Activated naive CD8-positive, alpha-beta T cell treated with anti-CD3 and anti-CD28 coated beads for 36 hours (primary cell): ENCODE measurements around the gene ZDHHC20. TPM values are rescaled to one million over a fixed set of nuclear protein-coding genes. Genes with fewer than 3 reads are reported as not detected.
"Not testable (repeated sequence)": the region's sequence is repeated elsewhere in the genome, so short reads cannot be mapped to it uniquely, and the experiment has no call there.

Source experiments
- DNase-seq: peaks from one replicate; pipeline ENCODE4 v3.0.0; 2021
- H3K27ac Mint-ChIP-seq: one replicate; pipeline ENCODE4 v1.8.0; 2022; ENCODE audit warnings: mild to moderate bottlenecking, moderate library complexity, mixed read lengths
- H3K27me3 Mint-ChIP-seq: one replicate; pipeline ENCODE4 v1.8.0; 2022; ENCODE audit warnings: mild to moderate bottlenecking, mixed read lengths
- H3K36me3 Mint-ChIP-seq: one replicate; pipeline ENCODE4 v1.8.0; 2021; ENCODE audit warnings: mild to moderate bottlenecking, mixed read lengths
- H3K4me1 Mint-ChIP-seq: one replicate; pipeline ENCODE4 v1.8.0; 2021; ENCODE audit warnings: mixed read lengths
- H3K4me3 Mint-ChIP-seq: one replicate; pipeline ENCODE4 v1.8.0; 2022; ENCODE audit warnings: mild to moderate bottlenecking, moderate library complexity, mixed read lengths
- H3K9me3 Mint-ChIP-seq: one replicate; pipeline ENCODE4 v1.8.0; 2022; ENCODE audit warnings: mixed read lengths
- total RNA-seq, 2 experiments: library from RNA; stranded (reverse); gene quantifications; one replicate each; pipeline ENCODE4 v1.2.3, GENCODE V29; 2021

The ZDHHC20 gene
- total RNA-seq, 2 experiments from 2014 or later = 52.0 to 52.8 TPM

DNA sequence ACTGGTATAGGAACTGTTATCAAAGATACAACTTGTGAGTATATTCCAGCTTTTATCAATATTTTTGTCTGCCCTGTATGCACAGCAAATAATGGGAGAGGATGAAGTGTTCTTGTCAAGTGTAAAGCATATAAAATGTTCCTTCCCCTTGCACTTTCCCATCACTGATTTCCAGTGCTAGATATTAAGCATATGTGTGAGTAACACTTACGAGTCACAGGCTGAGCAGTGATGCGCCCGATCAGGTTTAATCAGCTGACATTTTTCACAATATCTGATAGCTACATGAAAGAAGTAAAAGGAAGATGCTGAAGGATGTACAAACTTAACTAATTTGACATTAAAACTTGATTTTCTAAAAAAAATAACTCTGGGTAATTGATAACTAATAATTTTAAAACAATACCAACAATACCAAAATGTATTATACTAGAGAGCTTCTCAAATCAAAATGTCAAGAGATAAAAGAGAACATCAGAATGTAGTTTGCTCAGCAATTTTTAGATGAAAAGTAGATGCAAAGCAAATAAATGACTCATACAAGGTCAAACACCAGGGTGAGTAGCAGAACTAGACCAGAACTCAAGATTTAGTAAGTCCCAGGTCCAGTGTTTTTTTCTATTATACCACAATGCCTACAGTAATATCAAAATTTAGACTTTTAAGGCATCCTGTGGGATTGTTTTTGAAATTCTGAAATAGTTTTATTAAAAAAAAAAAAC is 56.4 kb downstream of the ZDHHC20 start:
- H3K9me3 Mint-ChIP-seq = peaks cover 18% of the 10 kb centered on the region
- no peak overlapping the region for H3K4me3 Mint-ChIP-seq
- H3K27me3 Mint-ChIP-seq = no peaks in the 10 kb centered on the region
- peak overlapping the region; percentile 31 for H3K27ac Mint-ChIP-seq
- H3K4me1 Mint-ChIP-seq = peaks cover 34% of the 10 kb centered on the region
- H3K36me3 Mint-ChIP-seq = peaks cover 56% of the 10 kb centered on the region
- no peak for DNase-seq

GRCh38 chr13:21399741-21400140 is 59.4 kb downstream of the ZDHHC20 start:
- Mint-ChIP-seq H3K27me3 (no peaks in the 10 kb centered on the region), H3K9me3 (no peaks in the 10 kb centered on the region), H3K36me3 (peaks cover 42% of the 10 kb centered on the region), H3K27ac (peak overlapping the region; percentile 83), H3K4me1 (peaks cover 51% of the 10 kb centered on the region), H3K4me3 (no peak overlapping the region)
- no peak for DNase-seq

GRCh38 chr13:21395953-21396352 is 63.1 kb downstream of the ZDHHC20 start:
- DNase-seq = peak; percentile 29
- Mint-ChIP-seq H3K9me3 (no peaks in the 10 kb centered on the region), H3K4me1 (peaks cover 33% of the 10 kb centered on the region), H3K36me3 (peaks cover 26% of the 10 kb centered on the region), H3K27ac (peak overlapping the region; percentile 30), H3K4me3 (peak overlapping the region; percentile 5), H3K27me3 (no peaks in the 10 kb centered on the region)

DNA sequence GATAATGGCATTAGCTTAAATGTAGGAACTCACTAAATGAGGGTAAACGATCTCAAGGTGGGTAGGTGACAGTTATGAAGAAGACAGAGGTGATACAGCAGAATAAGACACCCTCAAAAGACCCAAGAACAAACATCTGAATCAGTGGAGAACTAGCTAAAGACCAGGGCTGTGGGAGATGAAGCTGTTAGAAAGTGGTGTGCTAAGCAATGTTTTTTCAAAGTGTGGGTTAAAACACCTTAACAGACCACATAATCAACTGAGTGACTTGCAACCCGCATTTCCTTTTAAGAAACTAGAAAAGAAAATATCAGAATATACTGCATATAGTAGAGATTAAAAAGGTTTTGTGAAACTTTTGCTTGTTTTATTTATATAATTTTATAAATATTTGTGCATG is 70.0 kb downstream of the ZDHHC20 start:
- peaks cover 22% of the 10 kb centered on the region for H3K4me1 Mint-ChIP-seq
- H3K4me3 Mint-ChIP-seq = no peak overlapping the region
- no peak overlapping the region for H3K27ac Mint-ChIP-seq
- H3K27me3 Mint-ChIP-seq = no peaks in the 10 kb centered on the region
- DNase-seq = no peak
- H3K36me3 Mint-ChIP-seq = peaks cover 48% of the 10 kb centered on the region
- peaks cover 9% of the 10 kb centered on the region for H3K9me3 Mint-ChIP-seq

DNA sequence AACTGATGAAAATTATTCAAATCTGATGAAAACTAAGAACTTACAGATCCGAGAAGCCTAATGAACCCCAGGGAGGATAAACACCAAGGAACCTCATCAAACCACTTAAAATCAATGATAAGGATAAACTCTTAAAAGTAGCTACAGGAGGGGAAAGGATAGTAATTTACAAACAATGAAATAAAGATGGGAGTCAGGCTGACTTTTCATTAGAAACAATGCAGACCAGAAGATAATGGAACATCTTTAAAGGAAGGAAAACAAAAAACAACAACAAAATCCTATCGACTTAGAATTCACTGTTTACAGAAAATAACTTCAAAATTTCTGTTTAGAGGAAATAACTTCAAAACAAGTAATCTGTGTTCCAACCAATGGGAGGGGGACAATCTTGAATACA is 73.4 kb downstream of the ZDHHC20 start:
- Mint-ChIP-seq H3K27me3 (no peaks in the 10 kb centered on the region), H3K36me3 (peaks cover 54% of the 10 kb centered on the region), H3K9me3 (peaks cover 9% of the 10 kb centered on the region), H3K4me3 (no peak overlapping the region), H3K27ac (no peak overlapping the region), H3K4me1 (peaks cover 19% of the 10 kb centered on the region)
- no peak for DNase-seq

- no peak for DNase-seq
- Mint-ChIP-seq H3K4me1 (no peaks in the 10 kb centered on the region), H3K27ac (no peak overlapping the region), H3K36me3 (peaks cover 34% of the 10 kb centered on the region), H3K27me3 (no peaks in the 10 kb centered on the region), H3K9me3 (peaks cover 9% of the 10 kb centered on the region), H3K4me3 (no peak overlapping the region)
Observed at GRCh38 chr13:21383090-21383489, 76.0 kb downstream of the ZDHHC20 start.

DNA sequence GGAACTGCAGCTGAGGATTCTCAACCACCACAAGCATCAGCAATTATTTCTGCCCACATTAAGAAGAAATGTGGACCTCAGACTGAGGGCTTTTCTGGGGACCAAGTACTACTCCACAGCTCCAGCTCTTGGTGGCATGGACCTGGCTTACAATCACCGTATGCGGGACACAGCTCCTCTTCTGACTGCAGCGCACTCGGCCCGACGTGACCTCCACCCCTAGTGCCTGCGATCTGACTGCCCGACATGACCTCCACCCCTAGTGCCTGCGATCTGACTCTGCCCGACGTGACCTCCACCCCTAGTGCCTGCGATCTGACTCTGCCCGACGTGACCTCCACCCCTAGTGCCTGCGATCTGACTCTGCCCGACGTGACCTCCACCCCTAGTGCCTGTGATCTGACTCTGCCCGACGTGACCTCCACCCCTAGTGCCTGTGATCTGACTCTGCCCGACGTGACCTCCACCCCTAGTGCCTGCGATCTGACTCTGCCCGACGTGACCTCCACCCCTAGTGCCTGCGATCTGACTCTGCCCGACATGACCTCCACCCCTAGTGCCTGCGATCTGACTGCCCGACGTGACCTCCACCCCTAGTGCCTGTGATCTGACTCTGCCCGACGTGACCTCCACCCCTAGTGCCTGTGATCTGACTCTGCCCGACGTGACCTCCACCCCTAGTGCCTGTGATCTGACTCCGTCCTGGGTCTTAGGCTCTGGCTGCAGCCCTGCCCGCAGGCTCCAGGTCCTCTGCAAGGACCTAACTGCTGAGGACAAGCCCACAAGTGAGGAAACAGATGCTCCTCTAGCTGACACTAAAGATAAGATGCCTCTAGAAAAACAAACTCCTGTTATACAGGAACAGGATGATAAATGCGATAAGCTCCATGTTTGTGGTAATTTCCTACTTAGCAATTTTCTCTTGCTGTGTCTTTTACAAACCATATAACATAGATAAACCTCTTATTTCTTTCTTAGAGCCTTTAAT is 81.8 kb downstream of the ZDHHC20 start:
- not testable (repeated sequence) for H3K4me3 Mint-ChIP-seq, H3K4me1 Mint-ChIP-seq, H3K27me3 Mint-ChIP-seq, H3K36me3 Mint-ChIP-seq, H3K9me3 Mint-ChIP-seq, DNase-seq, H3K27ac Mint-ChIP-seq

DNA sequence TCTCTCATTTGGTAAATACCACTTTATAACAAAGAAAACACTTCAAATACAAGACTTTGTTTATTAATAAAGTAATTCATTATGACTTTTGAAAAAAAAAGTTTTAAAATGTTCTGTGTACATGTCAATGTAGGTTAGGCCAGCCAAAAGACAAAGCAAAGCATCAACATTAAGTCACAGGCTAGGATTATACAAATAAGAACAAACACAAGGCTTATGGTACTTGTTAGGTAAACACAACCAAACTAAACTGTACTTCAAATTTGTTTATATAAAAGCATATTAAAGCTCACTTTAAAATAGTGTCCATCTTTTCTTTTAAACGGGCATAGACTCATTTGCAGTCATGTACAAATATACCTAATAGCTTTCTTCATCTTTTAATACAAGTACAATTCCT is 86.6 kb downstream of the ZDHHC20 start:
- Mint-ChIP-seq H3K4me3 (no peak overlapping the region), H3K27ac (no peak overlapping the region), H3K36me3 (peaks cover 2% of the 10 kb centered on the region), H3K4me1 (no peaks in the 10 kb centered on the region), H3K27me3 (no peaks in the 10 kb centered on the region), H3K9me3 (no peaks in the 10 kb centered on the region)
- no peak for DNase-seq

GRCh38 chr13:21371011-21371410 is 88.1 kb downstream of the ZDHHC20 start:
- peaks cover 7% of the 10 kb centered on the region for H3K4me1 Mint-ChIP-seq
- H3K9me3 Mint-ChIP-seq = no peaks in the 10 kb centered on the region
- peaks cover 2% of the 10 kb centered on the region for H3K36me3 Mint-ChIP-seq
- no peak overlapping the region for H3K27ac Mint-ChIP-seq
- no peak for DNase-seq
- no peak overlapping the region for H3K4me3 Mint-ChIP-seq
- H3K27me3 Mint-ChIP-seq = no peaks in the 10 kb centered on the region

DNA sequence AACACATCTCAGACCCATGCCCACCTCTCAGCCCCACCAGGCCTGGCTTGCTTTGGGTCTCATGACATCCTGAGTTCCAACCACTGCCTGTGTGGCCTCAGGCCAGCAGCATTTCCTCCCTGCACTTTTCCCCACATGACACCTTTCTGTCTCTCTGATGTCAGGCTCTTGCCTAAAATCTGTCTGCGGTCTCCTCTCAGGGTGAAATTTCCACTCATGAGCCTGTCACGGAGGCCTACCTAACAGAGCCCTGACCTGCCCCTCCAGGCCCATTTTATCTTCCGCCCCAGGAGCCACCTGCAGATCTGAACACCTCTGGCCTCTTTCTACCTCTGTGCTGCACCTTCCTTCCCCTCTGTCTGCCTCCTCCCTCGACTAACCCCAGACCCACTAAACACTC is 93.5 kb downstream of the ZDHHC20 start:
- Mint-ChIP-seq H3K36me3 (no peaks in the 10 kb centered on the region), H3K27me3 (no peaks in the 10 kb centered on the region), H3K9me3 (no peaks in the 10 kb centered on the region), H3K4me3 (peak overlapping the region; percentile 11), H3K4me1 (peaks cover 23% of the 10 kb centered on the region), H3K27ac (peak overlapping the region; percentile 90)
- peak; percentile 26 for DNase-seq

GRCh38 chr13:21364916-21365315 is 94.2 kb downstream of the ZDHHC20 start:
- Mint-ChIP-seq H3K36me3 (no peaks in the 10 kb centered on the region), H3K4me1 (peaks cover 23% of the 10 kb centered on the region), H3K9me3 (no peaks in the 10 kb centered on the region), H3K4me3 (no peak overlapping the region), H3K27ac (peak overlapping the region; percentile 23), H3K27me3 (no peaks in the 10 kb centered on the region)
- no peak for DNase-seq

- no peak for DNase-seq
- Mint-ChIP-seq H3K36me3 (no peaks in the 10 kb centered on the region), H3K9me3 (no peaks in the 10 kb centered on the region), H3K27me3 (no peaks in the 10 kb centered on the region), H3K4me3 (no peak overlapping the region), H3K27ac (peak overlapping the region; percentile 59), H3K4me1 (peaks cover 23% of the 10 kb centered on the region)
Observed at GRCh38 chr13:21364357-21364756, 94.7 kb downstream of the ZDHHC20 start.

GRCh38 chr13:21362741-21363140 is 96.4 kb downstream of the ZDHHC20 start:
- DNase-seq = no peak
- no peaks in the 10 kb centered on the region for H3K36me3 Mint-ChIP-seq
- H3K27ac Mint-ChIP-seq = no peak overlapping the region
- H3K4me3 Mint-ChIP-seq = no peak overlapping the region
- no peaks in the 10 kb centered on the region for H3K9me3 Mint-ChIP-seq
- no peaks in the 10 kb centered on the region for H3K27me3 Mint-ChIP-seq
- H3K4me1 Mint-ChIP-seq = peaks cover 23% of the 10 kb centered on the region

GRCh38 chr13:21361706-21362105 is 97.4 kb downstream of the ZDHHC20 start:
- Mint-ChIP-seq H3K36me3 (no peaks in the 10 kb centered on the region), H3K4me3 (no peak overlapping the region), H3K27ac (no peak overlapping the region), H3K4me1 (peaks cover 22% of the 10 kb centered on the region), H3K27me3 (no peaks in the 10 kb centered on the region), H3K9me3 (no peaks in the 10 kb centered on the region)
- no peak for DNase-seq

DNA sequence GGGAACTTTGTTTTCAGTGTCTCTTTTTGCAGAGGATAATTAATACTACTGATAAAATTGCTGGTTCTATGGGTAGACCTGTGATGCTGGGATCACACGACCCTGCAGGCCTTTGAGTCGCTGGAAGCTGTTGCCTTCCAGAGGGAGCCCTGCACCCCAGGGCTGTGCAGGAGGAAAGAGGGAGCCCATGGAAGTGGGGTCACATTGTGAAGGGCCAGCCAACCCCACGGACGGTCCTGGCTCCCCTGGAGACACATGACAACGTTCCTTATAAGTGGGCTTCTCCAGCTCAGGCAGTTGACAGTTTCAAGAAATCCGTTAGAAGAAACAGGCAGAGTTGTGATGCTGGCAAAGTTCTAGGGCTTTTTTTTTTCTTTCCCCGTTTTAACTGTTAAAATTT is 98.0 kb downstream of the ZDHHC20 start:
- no peaks in the 10 kb centered on the region for H3K9me3 Mint-ChIP-seq
- no peak overlapping the region for H3K4me3 Mint-ChIP-seq
- no peaks in the 10 kb centered on the region for H3K27me3 Mint-ChIP-seq
- no peak overlapping the region for H3K27ac Mint-ChIP-seq
- peaks cover 18% of the 10 kb centered on the region for H3K4me1 Mint-ChIP-seq
- no peaks in the 10 kb centered on the region for H3K36me3 Mint-ChIP-seq
- DNase-seq = no peak
